Spinal cord (tissue), 4 donors: ENCODE data around the gene SMCO4. TPM values are rescaled to one million over a fixed set of nuclear protein-coding genes. Genes with fewer than 3 reads are reported as not detected.

Experiments
- polyA plus RNA-seq, 2 donors: library from polyadenylated mRNA; unstranded; fragments of 120-200 nt; gene quantifications; one replicate each; pipeline ENCODE4 v1.2.1, GENCODE V29; 2013; ENCODE audit not compliant: insufficient read length in 2 of 2
- small RNA-seq: library from RNA; depleted of rRNA; stranded (forward); fragments of <200 nt; gene quantifications from one replicate; pipeline ENCODE3, GENCODE V24; 2014; ENCODE audit warnings: low replicate concordance
- total RNA-seq, 2 donors: library from RNA; depleted of rRNA in 1 of 2; stranded (reverse); fragments of 120-200 nt in 1 of 2; fragments of >200 nt in 1 of 2; gene quantifications; one replicate each; pipeline versions ENCODE4 v1.2.3 to v1.2.4, GENCODE V29; 2013 to 2014

SMCO4 gene
- total and polyA plus RNA-seq, 4 donors: 9.5 to 19.3 (median 15.7) TPM

Small RNAs within 50 kb of the gene (small RNA-seq; reads per million reads assigned to genes)
- gene RN7SL223P: not detected

Other genes with a start within 250 kb of the SMCO4 start
- under 1 TPM; 0.20 to 0.66 TPM for gene DEUP1, start 212.6 kb downstream of the SMCO4 start, total RNA-seq
- gene DEUP1, start 212.6 kb downstream of the SMCO4 start, polyA plus RNA-seq: under 1 TPM; 0.26 to 0.43 TPM
- 10 to 100 TPM; 22.0 to 30.3 TPM for gene CEP295, start 118.3 kb upstream of the SMCO4 start, total RNA-seq
- gene CEP295, start 118.3 kb upstream of the SMCO4 start, polyA plus RNA-seq: 10 to 100 TPM; 13.4 to 14.2 TPM
- gene TAF1D, start 198.1 kb upstream of the SMCO4 start, total RNA-seq: 100 to 1,000 TPM; 103 to 266 TPM
- 100 to 1,000 TPM; 104 to 112 TPM for gene TAF1D, start 198.1 kb upstream of the SMCO4 start, polyA plus RNA-seq
- gene C11orf54, start 198.3 kb upstream of the SMCO4 start, total RNA-seq: 10 to 100 TPM; 41.0 to 47.1 TPM
- 10 to 100 TPM; 33.8 to 38.7 TPM for gene C11orf54, start 198.3 kb upstream of the SMCO4 start, polyA plus RNA-seq
- 10 to 100 TPM; 32.2 to 36.2 TPM for gene MED17, start 240.9 kb upstream of the SMCO4 start, total RNA-seq
- gene MED17, start 240.9 kb upstream of the SMCO4 start, polyA plus RNA-seq: 10 to 100 TPM; 33.3 to 35.9 TPM